ENCODE results near the gene MDC1. TPM values are rescaled to one million over a fixed set of nuclear protein-coding genes. Genes with fewer than 3 reads are reported as not detected.
A peak's percentile ranks its signal among the peaks of the same experiment; 100 is the strongest.

Gene MDC1
- polyA plus RNA-seq, 1 of the 3 experiments (the other 2 are of a cell fraction) = 10.4 TPM

DNA sequence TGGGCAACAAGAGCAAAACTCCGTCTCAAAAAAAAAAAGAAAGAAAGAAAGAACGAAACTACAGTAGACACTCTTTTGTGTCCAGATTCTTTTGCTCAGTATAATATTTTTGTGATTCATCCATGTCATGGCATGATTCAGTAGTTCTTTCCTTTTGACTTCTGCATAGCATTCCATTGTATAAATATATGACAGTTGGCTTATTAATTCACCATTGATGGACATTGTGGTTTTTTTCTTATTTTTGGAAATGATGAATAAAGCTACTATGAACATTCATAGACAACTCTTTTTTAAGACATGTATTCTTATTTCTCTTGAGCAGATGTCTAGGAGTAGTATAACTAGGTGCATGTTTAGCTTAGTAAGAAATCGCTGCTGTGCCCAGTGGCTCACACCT lies 37.5 kb upstream of the MDC1 start:
- POLR2A ChIA-PET = no interaction called here
- H3K4me2 ChIP-seq = no peak overlapping the region
- TF ChIP-seq JUND (IDR thresholded peaks at IDR 0.05) (peak; percentile 39), FOSL2 (IDR thresholded peaks at IDR 0.05; ENCODE audit: borderline replicate concordance, low read depth) (peak; percentile 62), GABPA (IDR thresholded peaks at IDR 0.05; ENCODE audit: low read depth) (no peak), MEF2A (IDR thresholded peaks at IDR 0.05; ENCODE audit: borderline replicate concordance, low read depth) (peak; percentile 64; the same call in 1 of the 2 replicates), RFX5 (IDR thresholded peaks at IDR 0.05; ENCODE audit: low read length) (no peak), TCF12 (IDR thresholded peaks at IDR 0.05) (peak; percentile 74), RAD21 (IDR thresholded peaks at IDR 0.05; ENCODE audit: low read length) (no peak), NRF1 (IDR thresholded peaks at IDR 0.05; ENCODE audit: low read depth, low read length) (no peak), EP300 (IDR thresholded peaks at IDR 0.05; ENCODE audit: borderline replicate concordance in 1 of 2, low read depth in 1 of 2, low read length in 1 of 2) (peak in 1 of 2 experiments; percentile 48; a peak in 1 of 4 replicates), FOXM1 (IDR thresholded peaks at IDR 0.05; ENCODE audit: low read depth) (no peak), NFIC (IDR thresholded peaks at IDR 0.05; ENCODE audit: borderline replicate concordance) (peak; percentile 36; the same call in 1 of the 2 replicates)
- TF ChIP-seq, protein P1, sequence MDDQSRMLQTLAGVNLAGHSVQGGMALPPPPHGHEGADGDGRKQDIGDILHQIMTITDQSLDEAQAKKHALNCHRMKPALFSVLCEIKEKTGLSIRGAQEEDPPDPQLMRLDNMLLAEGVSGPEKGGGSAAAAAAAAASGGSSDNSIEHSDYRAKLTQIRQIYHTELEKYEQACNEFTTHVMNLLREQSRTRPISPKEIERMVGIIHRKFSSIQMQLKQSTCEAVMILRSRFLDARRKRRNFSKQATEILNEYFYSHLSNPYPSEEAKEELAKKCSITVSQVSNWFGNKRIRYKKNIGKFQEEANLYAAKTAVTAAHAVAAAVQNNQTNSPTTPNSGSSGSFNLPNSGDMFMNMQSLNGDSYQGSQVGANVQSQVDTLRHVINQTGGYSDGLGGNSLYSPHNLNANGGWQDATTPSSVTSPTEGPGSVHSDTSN (IDR thresholded peaks at IDR 0.05) = peak; percentile 65; the same call in 1 of the 2 replicates
- TF ChIP-seq, protein P2, sequence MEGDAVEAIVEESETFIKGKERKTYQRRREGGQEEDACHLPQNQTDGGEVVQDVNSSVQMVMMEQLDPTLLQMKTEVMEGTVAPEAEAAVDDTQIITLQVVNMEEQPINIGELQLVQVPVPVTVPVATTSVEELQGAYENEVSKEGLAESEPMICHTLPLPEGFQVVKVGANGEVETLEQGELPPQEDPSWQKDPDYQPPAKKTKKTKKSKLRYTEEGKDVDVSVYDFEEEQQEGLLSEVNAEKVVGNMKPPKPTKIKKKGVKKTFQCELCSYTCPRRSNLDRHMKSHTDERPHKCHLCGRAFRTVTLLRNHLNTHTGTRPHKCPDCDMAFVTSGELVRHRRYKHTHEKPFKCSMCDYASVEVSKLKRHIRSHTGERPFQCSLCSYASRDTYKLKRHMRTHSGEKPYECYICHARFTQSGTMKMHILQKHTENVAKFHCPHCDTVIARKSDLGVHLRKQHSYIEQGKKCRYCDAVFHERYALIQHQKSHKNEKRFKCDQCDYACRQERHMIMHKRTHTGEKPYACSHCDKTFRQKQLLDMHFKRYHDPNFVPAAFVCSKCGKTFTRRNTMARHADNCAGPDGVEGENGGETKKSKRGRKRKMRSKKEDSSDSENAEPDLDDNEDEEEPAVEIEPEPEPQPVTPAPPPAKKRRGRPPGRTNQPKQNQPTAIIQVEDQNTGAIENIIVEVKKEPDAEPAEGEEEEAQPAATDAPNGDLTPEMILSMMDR (IDR thresholded peaks at IDR 0.05) = no peak
- TF ChIP-seq, protein P3, sequence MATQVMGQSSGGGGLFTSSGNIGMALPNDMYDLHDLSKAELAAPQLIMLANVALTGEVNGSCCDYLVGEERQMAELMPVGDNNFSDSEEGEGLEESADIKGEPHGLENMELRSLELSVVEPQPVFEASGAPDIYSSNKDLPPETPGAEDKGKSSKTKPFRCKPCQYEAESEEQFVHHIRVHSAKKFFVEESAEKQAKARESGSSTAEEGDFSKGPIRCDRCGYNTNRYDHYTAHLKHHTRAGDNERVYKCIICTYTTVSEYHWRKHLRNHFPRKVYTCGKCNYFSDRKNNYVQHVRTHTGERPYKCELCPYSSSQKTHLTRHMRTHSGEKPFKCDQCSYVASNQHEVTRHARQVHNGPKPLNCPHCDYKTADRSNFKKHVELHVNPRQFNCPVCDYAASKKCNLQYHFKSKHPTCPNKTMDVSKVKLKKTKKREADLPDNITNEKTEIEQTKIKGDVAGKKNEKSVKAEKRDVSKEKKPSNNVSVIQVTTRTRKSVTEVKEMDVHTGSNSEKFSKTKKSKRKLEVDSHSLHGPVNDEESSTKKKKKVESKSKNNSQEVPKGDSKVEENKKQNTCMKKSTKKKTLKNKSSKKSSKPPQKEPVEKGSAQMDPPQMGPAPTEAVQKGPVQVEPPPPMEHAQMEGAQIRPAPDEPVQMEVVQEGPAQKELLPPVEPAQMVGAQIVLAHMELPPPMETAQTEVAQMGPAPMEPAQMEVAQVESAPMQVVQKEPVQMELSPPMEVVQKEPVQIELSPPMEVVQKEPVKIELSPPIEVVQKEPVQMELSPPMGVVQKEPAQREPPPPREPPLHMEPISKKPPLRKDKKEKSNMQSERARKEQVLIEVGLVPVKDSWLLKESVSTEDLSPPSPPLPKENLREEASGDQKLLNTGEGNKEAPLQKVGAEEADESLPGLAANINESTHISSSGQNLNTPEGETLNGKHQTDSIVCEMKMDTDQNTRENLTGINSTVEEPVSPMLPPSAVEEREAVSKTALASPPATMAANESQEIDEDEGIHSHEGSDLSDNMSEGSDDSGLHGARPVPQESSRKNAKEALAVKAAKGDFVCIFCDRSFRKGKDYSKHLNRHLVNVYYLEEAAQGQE (IDR thresholded peaks at IDR 0.05; ENCODE audit: low read depth, low read length) = no peak

More for the DNA sequence above, 37.5 kb upstream of the MDC1 start:
- Histone ChIP-seq H3K27ac (ENCODE audit: low read depth in 2 of 2, low read length in 1 of 2) (peak overlapping the region in 1 of 2 experiments; percentile 100; a peak in 2 of 4 replicates), H3K9me2 (no peaks in the 10 kb centered on the region), H2AFZ (ENCODE audit: low read depth) (no peak overlapping the region), H3K79me2 (ENCODE audit: insufficient read depth) (no peaks in the 10 kb centered on the region), H3K9me3 (no peaks in the 10 kb centered on the region), H3K36me3 (replicated peaks in 1 of 2; ENCODE audit: control insufficient read depth in 1 of 2, insufficient read depth in 2 of 2, low read length in 1 of 2) (no peaks in the 10 kb centered on the region), H3F3A (replicated peaks; ENCODE audit: insufficient read depth) (peaks cover 37% of the 10 kb centered on the region), H3K27me3 (ENCODE audit: insufficient read depth) (no peaks in the 10 kb centered on the region), H3K9ac (0 out of 2 replicates have a peak overlapping the region, but pooled peaks have one; percentile 11), H3K4me1 (ENCODE audit: control insufficient read depth in 1 of 2, insufficient read depth in 2 of 2, low read depth in 1 of 2, low read length in 1 of 2) (peaks cover 12 to 26% of the 10 kb centered on the region in 2 experiments; a peak in 3 of 4 replicates), H3K4me3 (ENCODE audit: low read depth in 2 of 2, low read length in 1 of 2) (no peak overlapping the region), H4K20me1 (ENCODE audit: insufficient read depth) (no peaks in the 10 kb centered on the region)
- 66% methylated on average over 3 of the region's 3 CpGs for WGBS (ENCODE audit: low lambda C conversion rate)
- DNase-seq = no peak
- CTCF ChIA-PET = interaction anchor here (0.6 to 1.5 kb wide), 3 partner anchors 9 to 52 kb away, joined by 3 to 5 read pairs (median 3); no protein-coding TSS in a partner anchor

All from SK-N-SH (cell line).